Stimulated activated CD4-positive, alpha-beta T cell treated with anti-CD3 and anti-CD28 coated beads, Interleukin-15, amount 100 ng/mL, for 48 hours (primary cell): ENCODE measurements around the gene RPL19.
"Not testable (repeated sequence)": the region's sequence is repeated elsewhere in the genome, so short reads cannot be mapped to it uniquely, and the experiment has no call there.

ENCODE experiments used
- DNase-seq, 2 donors: peaks; one replicate each; pipeline ENCODE4 v3.0.0-alpha.2; 2020; ENCODE audit warnings: low read depth in 2 of 2

Gene RPL19

DNA sequence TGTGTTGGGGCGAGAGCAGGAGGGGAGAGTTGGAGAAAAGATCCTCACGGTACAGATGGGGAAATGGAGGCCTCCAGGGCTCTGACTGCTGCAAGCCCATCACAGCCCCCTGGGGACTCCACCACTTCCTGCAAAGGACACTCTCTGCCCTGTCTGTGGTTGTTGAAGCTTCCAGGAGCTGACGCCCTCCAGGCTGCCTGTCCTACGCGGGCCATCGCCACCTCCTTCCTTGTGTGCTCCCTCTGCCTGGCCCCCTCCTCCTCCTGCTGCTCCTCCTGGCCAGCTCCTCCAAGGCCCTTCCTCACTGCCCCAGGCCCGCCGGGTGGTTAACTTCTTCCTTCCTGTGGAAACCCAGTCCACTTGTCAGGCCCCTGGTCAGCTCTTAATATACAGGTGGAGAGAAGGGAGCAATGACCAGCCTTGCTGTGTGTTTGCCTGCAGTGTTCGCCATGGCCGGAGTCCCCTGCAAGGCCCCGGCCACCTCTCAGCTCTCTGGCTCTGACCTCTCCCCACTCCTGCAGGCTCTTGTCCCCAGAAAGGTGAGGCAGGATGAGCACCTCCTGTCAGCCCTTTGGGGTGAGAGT is 44.0 kb downstream of the RPL19 start:
- DNase-seq: no peak

DNA sequence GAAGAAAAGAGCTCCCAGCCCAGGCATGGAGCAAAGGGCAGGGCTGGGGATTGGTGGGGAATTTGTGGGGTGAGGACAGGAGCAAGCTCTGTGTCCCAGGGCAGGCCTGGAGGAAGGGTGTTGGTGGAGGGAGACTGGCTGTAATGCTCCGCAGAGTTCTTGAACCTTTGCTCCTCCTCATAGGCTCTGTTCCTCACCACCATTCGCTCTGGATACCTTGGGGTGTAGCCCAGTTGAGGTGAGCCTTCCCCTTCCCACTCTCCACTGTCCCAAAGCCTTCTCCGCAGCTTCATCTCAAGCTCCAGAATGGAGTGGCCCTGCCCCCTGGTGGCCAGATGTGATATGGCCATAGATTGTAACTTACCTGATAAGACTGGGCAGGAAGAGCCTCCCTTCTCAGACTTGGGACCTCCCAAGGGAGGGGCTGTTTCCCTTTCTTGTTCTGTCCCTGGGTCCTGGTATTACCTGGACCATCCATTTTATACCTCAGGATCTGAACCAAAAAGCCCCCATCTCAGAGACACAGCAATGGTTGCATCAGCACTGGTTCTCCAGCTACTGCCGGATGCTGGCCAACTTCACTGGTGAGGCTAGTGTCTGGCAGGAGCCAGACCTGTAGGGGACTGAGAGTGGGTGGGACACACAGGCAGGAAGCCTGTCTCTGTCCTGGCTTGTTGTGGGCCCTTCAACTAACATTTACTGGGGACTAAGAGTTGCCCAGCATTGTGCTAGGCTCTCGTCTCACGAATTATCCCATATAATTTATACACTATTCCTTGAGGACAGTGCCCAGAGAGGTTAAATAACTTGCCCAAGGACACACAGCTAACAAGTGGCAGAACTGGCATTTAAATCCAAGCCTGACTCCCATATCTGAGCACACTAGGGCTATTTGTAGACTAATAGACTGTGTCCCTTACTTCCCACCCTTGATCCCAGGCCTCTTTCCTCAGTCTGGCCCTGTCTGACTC is 44.8 kb downstream of the RPL19 start:
- peak; percentile 72 to 83 for DNase-seq

DNA sequence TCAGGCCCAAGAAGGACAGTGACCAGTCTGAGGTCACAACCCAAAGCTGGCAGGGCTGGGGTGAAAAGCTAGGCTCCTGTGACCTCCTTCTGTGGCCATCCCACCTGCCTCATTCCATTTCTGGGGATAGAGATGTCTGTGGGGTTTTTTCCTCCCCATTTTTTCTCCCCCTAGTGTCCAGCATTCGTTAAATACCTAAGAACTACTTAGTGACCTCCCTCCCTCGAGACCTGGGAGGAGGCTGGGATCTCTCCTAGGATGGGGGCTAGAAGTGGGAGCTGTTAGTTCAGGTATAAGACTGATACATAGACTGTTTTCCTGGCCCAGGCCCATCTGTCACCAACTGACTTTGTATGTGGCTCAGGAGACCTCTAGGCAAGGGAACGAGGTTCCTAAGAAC is 46.2 kb downstream of the RPL19 start:
- DNase-seq: no peak

DNA sequence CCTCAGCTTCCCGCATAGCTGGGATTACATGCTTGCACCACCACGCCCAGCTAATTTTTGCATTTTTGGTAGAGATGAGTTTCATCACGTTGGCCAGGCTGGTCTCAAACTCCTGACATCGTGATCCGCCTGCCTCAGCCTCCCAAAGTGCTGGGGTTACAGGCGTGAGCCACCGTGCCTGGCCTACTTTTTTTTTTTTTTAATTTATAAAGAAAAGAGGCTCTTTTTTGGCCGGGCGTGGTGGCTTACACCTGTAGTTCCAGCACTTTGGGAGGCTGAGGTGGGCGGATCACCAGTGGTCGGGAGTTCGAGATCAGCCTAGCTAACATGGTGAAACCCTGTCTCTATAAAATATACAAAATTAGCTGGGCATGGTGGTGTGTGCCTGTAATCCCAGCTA is 50.0 kb downstream of the RPL19 start:
- not testable (repeated sequence) for DNase-seq

DNA sequence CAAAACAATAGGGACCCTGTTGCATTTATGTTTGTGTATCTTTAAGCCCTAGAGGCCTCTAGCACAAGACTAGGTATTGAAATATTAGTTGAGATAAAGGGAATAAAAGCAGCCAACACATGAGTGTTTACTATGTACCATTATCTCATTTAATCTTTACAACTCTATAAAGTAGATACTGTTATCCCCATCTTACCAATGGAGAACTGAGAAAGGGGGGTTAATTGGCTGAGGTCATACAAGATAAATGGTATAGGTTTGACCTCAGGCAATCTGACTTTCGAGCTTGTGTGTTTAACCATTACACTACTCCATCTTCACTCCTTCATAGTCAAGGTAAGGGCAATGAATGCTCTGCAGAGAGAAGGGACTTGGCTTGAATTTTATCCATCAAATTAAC is 51.9 kb downstream of the RPL19 start:
- no peak for DNase-seq

DNA sequence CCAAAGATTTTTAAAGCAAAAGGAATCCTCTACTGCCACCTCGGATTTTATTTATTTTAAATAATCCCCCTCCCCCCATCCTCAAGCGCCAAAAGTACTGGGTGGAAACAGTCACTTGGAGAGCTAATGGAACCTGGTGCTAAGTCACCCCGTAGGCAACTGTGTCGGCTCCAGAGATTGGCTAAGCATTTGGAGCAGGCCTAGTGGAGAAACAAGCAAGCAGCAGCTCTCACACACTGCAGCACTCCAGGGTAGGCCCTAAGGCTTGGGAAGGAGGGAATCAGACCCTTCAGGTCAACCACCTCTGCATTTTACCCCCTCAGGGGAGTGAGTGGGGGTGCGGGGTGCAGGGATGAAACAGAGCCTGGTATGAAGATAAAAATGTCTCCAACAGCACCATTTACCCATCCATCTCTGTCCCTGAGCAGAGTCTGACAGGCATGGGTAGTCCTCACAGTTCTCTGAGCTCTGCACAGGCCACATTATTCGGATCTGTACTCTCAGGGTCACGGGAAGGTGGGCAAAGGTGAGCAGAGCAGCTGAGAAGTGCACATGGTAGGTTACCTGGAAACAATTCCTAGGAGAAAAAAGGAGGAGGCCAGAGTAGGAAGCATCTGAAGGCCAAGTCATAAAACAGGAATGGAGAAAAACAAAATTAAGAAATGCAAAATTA is 52.8 kb downstream of the RPL19 start:
- DNase-seq: no peak
